Measurements from ENCODE around the gene F7.

The F7 gene

GRCh38 chr13:113149711-113150549 lies 44.3 kb downstream of the F7 start:
- Histone ChIP-seq H4K8ac (ENCODE audit: low read length) (no peak overlapping the region), H3K27ac (ENCODE audit: low read length, poor library complexity, severe bottlenecking) (no peak overlapping the region), H3K4me2 (ENCODE audit: low read length, poor library complexity, severe bottlenecking) (no peak overlapping the region), H3K79me1 (replicated peaks; ENCODE audit: low read length, poor library complexity, severe bottlenecking) (no peaks in the 10 kb centered on the region), H3K4ac (ENCODE audit: low read depth in 1 of 2, low read length in 2 of 2) (no peak overlapping the region), H3K4me3 (ENCODE audit: insufficient read depth in 1 of 2, low read depth in 1 of 2, low read length in 2 of 2) (no peak overlapping the region), H2BK5ac (ENCODE audit: low read depth, low read length, poor library complexity, severe bottlenecking) (no peak overlapping the region), H4K91ac (ENCODE audit: low read length) (no peak overlapping the region), H3K18ac (ENCODE audit: low read depth in 1 of 2, low read length in 2 of 2) (no peak overlapping the region), H3K23ac (ENCODE audit: low read length in 2 of 2) (no peak overlapping the region), H3K27me3 (ENCODE audit: control insufficient read depth in 1 of 2, insufficient read depth in 1 of 2, low read length in 2 of 2) (peaks cover 0 to 5% of the 10 kb centered on the region in 2 experiments), H2BK120ac (ENCODE audit: low read depth, low read length) (no peak overlapping the region), H3K4me1 (ENCODE audit: control insufficient read depth, insufficient read depth, low read depth, low read length) (peaks cover 16% of the 10 kb centered on the region), H3K36me3 (ENCODE audit: control insufficient read depth in 1 of 2, insufficient read depth in 2 of 2, low read depth in 1 of 2, low read length in 2 of 2) (no peaks in the 10 kb centered on the region), H3K9ac (ENCODE audit: low read length) (no peak overlapping the region), H2BK12ac (ENCODE audit: low read length in 2 of 2) (no peak overlapping the region), H2AK5ac (ENCODE audit: low read length, severe bottlenecking) (no peak overlapping the region), H3K9me3 (ENCODE audit: control insufficient read depth, low read length) (no peaks in the 10 kb centered on the region), H3K14ac (ENCODE audit: low read length in 2 of 2) (no peak overlapping the region), H2AFZ (ENCODE audit: low read depth, low read length) (no peak overlapping the region), H2BK15ac (ENCODE audit: low read depth, poor library complexity, severe bottlenecking) (no peak overlapping the region)
- 91% methylated on average over 26 of the region's 26 CpGs for WGBS
- no peak for DNase-seq

- Histone ChIP-seq H4K91ac (ENCODE audit: low read length) (no peak overlapping the region), H3K27me3 (ENCODE audit: control insufficient read depth in 1 of 2, insufficient read depth in 1 of 2, low read length in 2 of 2) (peaks cover 0 to 5% of the 10 kb centered on the region in 2 experiments), H3K9me3 (ENCODE audit: control insufficient read depth, low read length) (no peaks in the 10 kb centered on the region), H3K23ac (ENCODE audit: low read length in 2 of 2) (no peak overlapping the region), H3K79me1 (replicated peaks; ENCODE audit: low read length, poor library complexity, severe bottlenecking) (no peaks in the 10 kb centered on the region), H3K9ac (ENCODE audit: low read length) (no peak overlapping the region), H2BK120ac (ENCODE audit: low read depth, low read length) (no peak overlapping the region), H3K4me2 (ENCODE audit: low read length, poor library complexity, severe bottlenecking) (no peak overlapping the region), H3K36me3 (ENCODE audit: control insufficient read depth in 1 of 2, insufficient read depth in 2 of 2, low read depth in 1 of 2, low read length in 2 of 2) (no peaks in the 10 kb centered on the region), H2BK12ac (ENCODE audit: low read length in 2 of 2) (no peak overlapping the region), H3K4me3 (ENCODE audit: insufficient read depth in 1 of 2, low read depth in 1 of 2, low read length in 2 of 2) (no peak overlapping the region), H3K18ac (ENCODE audit: low read depth in 1 of 2, low read length in 2 of 2) (no peak overlapping the region), H3K14ac (ENCODE audit: low read length in 2 of 2) (no peak overlapping the region), H2BK5ac (ENCODE audit: low read depth, low read length, poor library complexity, severe bottlenecking) (no peak overlapping the region), H4K8ac (ENCODE audit: low read length) (no peak overlapping the region), H3K27ac (ENCODE audit: low read length, poor library complexity, severe bottlenecking) (no peak overlapping the region), H3K4ac (ENCODE audit: low read depth in 1 of 2, low read length in 2 of 2) (no peak overlapping the region), H3K4me1 (ENCODE audit: control insufficient read depth, insufficient read depth, low read depth, low read length) (peaks cover 16% of the 10 kb centered on the region), H2BK15ac (ENCODE audit: low read depth, poor library complexity, severe bottlenecking) (no peak overlapping the region), H2AFZ (ENCODE audit: low read depth, low read length) (no peak overlapping the region), H2AK5ac (ENCODE audit: low read length, severe bottlenecking) (no peak overlapping the region)
- no peak for DNase-seq
- 92% methylated on average over 30 of the region's 31 CpGs for WGBS
These were observed 45.2 kb downstream of the F7 start for GRCh38 chr13:113150550-113151365.

- DNase-seq = peak; percentile 71
- peaks cover 0 to 2% of the 10 kb centered on the region in 2 experiments for H3K27me3 ChIP-seq (ENCODE audit: control insufficient read depth in 1 of 2, insufficient read depth in 1 of 2, low read length in 2 of 2)
- peak overlapping the region; percentile 75 to 78 for H3K18ac ChIP-seq (ENCODE audit: low read depth in 1 of 2, low read length in 2 of 2)
- no peaks in the 10 kb centered on the region for H3K36me3 ChIP-seq (ENCODE audit: control insufficient read depth in 1 of 2, insufficient read depth in 2 of 2, low read depth in 1 of 2, low read length in 2 of 2)
- peak overlapping the region; percentile 6 for H4K91ac ChIP-seq (ENCODE audit: low read length)
- H2AK5ac ChIP-seq (ENCODE audit: low read length, severe bottlenecking) = peak overlapping the region; percentile 53
- H3K4me1 ChIP-seq (ENCODE audit: control insufficient read depth, insufficient read depth, low read depth, low read length) = peaks cover 16% of the 10 kb centered on the region
- H3K14ac ChIP-seq (ENCODE audit: low read length in 2 of 2) = no peak overlapping the region
- H3K9me3 ChIP-seq (ENCODE audit: control insufficient read depth, low read length) = no peaks in the 10 kb centered on the region
- peak overlapping the region; percentile 57 for H2BK120ac ChIP-seq (ENCODE audit: low read depth, low read length)
- no peak overlapping the region for H2BK5ac ChIP-seq (ENCODE audit: low read depth, low read length, poor library complexity, severe bottlenecking)
- no peak overlapping the region for H3K27ac ChIP-seq (ENCODE audit: low read length, poor library complexity, severe bottlenecking)
- H2BK12ac ChIP-seq (ENCODE audit: low read length in 2 of 2) = peak overlapping the region; percentile 7 to 61
- H3K4ac ChIP-seq (ENCODE audit: low read depth in 1 of 2, low read length in 2 of 2) = peak overlapping the region; percentile 65 to 71
- no peaks in the 10 kb centered on the region for H3K79me1 ChIP-seq (replicated peaks; ENCODE audit: low read length, poor library complexity, severe bottlenecking)
- H3K23ac ChIP-seq (ENCODE audit: low read length in 2 of 2) = no peak overlapping the region
- H4K8ac ChIP-seq (ENCODE audit: low read length) = peak overlapping the region; percentile 69
- peak overlapping the region; percentile 48 for H3K4me2 ChIP-seq (ENCODE audit: low read length, poor library complexity, severe bottlenecking)
- 71% methylated on average over 26 of the region's 28 CpGs for WGBS
- H3K9ac ChIP-seq (ENCODE audit: low read length) = peak overlapping the region; percentile 93
- no peak overlapping the region for H2AFZ ChIP-seq (ENCODE audit: low read depth, low read length)
- H2BK15ac ChIP-seq (ENCODE audit: low read depth, poor library complexity, severe bottlenecking) = peak overlapping the region; percentile 63
- H3K4me3 ChIP-seq (ENCODE audit: insufficient read depth in 1 of 2, low read depth in 1 of 2, low read length in 2 of 2) = peak overlapping the region; percentile 20 to 75
These were observed 46.4 kb downstream of the F7 start for GRCh38 chr13:113151745-113152690.

Measured in mesenchymal stem cell (in vitro differentiated cells and primary cell).